SK-N-SH (cell line): ENCODE results near the gene TTC7B. TPM values are rescaled to one million over a fixed set of nuclear protein-coding genes. Genes with fewer than 3 reads are reported as not detected.

Experiments used
- CTCF ChIA-PET: fragments of 300-600, 350-600 bp; formaldehyde crosslinking; extraction: SDS; loops from one replicate; lab custom pipeline; 2021; lab: Yijun Ruan, JAX
- POLR2A ChIA-PET: fragments of 350-600 bp; sonication (Branson Sonifier 250); formaldehyde crosslinking; extraction: SDS; loops from one replicate; lab custom pipeline; 2020; ENCODE audit warnings: antibody characterized with exemption, inconsistent platforms; lab: Yijun Ruan, JAX
- DNase-seq: peaks from one replicate; pipeline ENCODE4 v3.0.0; 2012
- H2AFZ ChIP-seq: fragments of 200-600 bp; sonication (generic); 2 replicates; pipeline ENCODE4 v1.8.1; 2016; ENCODE audit warnings: antibody characterized with exemption, mild to moderate bottlenecking, low read depth
- H3F3A ChIP-seq: fragments of 200-600 bp; sonication (generic); replicated peaks from 2 replicates; pipeline ENCODE3; 2016; ENCODE audit warnings: antibody characterized with exemption, mild to moderate bottlenecking; ENCODE audit not compliant: insufficient read depth
- H3K27ac ChIP-seq, 2 experiments: fragments of 200-500 bp in 1 of 2; fragments of 200-600 bp in 1 of 2; sonication (Bioruptor generic) in 1 of 2; sonication (generic), shearing (Covaris generic) in 1 of 2; 2 replicates each; pipeline versions ENCODE4 v1.5.1 to v1.6.1; 2014 to 2016; ENCODE audit warnings: low read depth in 2 of 2, inconsistent platforms in 1 of 2, low read length in 1 of 2, mild to moderate bottlenecking in 1 of 2, mixed read lengths in 1 of 2
- H3K27me3 ChIP-seq: fragments of 200-600 bp; sonication (generic), shearing (Covaris generic); 2 replicates; pipeline ENCODE4 v1.6.1; 2016; ENCODE audit warnings: mixed run types; ENCODE audit not compliant: insufficient read depth
- H3K36me3 ChIP-seq, 2 experiments: fragments of 200-500 bp in 1 of 2; fragments of 200-600 bp in 1 of 2; sonication (Bioruptor generic) in 1 of 2; sonication (generic) in 1 of 2; replicated peaks in 1 of 2; 2 replicates each; pipeline versions ENCODE3 to v1.5.1; 2014 to 2016; ENCODE audit warnings: low read length in 1 of 2, mild to moderate bottlenecking in 1 of 2; ENCODE audit not compliant: insufficient read depth in 2 of 2, control insufficient read depth in 1 of 2
- H3K4me1 ChIP-seq, 2 experiments: fragments of 200-500 bp in 1 of 2; fragments of 200-600 bp in 1 of 2; sonication (Bioruptor generic) in 1 of 2; sonication (generic), shearing (Covaris generic) in 1 of 2; 2 replicates each; pipeline versions ENCODE4 v1.5.1 to v1.6.1; 2014 to 2016; ENCODE audit warnings: low read depth in 1 of 2, low read length in 1 of 2, mixed run types in 1 of 2; ENCODE audit not compliant: insufficient read depth in 2 of 2, control insufficient read depth in 1 of 2
- H3K4me2 ChIP-seq: fragments of 200-600 bp; sonication (generic), shearing (Covaris generic); 2 replicates; pipeline ENCODE4 v1.6.1; 2017; ENCODE audit warnings: mixed run types
- H3K4me3 ChIP-seq, 2 experiments: fragments of 200-500 bp in 1 of 2; fragments of 200-600 bp in 1 of 2; sonication (Bioruptor generic) in 1 of 2; sonication (generic), shearing (Covaris generic) in 1 of 2; 2 replicates each; pipeline versions ENCODE4 v1.5.1 to v1.8.1; 2014 to 2016; ENCODE audit warnings: low read depth in 2 of 2, inconsistent platforms in 1 of 2, low read length in 1 of 2, mild to moderate bottlenecking in 1 of 2, mixed read lengths in 1 of 2, moderate library complexity in 1 of 2
- H3K79me2 ChIP-seq: fragments of 200-600 bp; sonication (generic); 2 replicates; pipeline ENCODE4 v1.8.1; 2017; ENCODE audit warnings: mild to moderate bottlenecking; ENCODE audit not compliant: insufficient read depth
- H3K9ac ChIP-seq: fragments of 200-600 bp; sonication (generic); 2 replicates; pipeline ENCODE4 v1.6.1; 2017; ENCODE audit warnings: mixed run types
- H3K9me2 ChIP-seq: fragments of 200-600 bp; sonication (generic); 2 replicates; pipeline ENCODE4 v1.6.1; 2017; ENCODE audit warnings: mixed run types
- H3K9me3 ChIP-seq: fragments of 200-600 bp; sonication (generic); 2 replicates; pipeline ENCODE4 v1.6.1; 2017; ENCODE audit warnings: mixed run types, mild to moderate bottlenecking, moderate library complexity
- H4K20me1 ChIP-seq: fragments of 200-600 bp; sonication (generic); 2 replicates; pipeline ENCODE4 v1.6.1; 2017; ENCODE audit warnings: mild to moderate bottlenecking, mixed run types; ENCODE audit not compliant: insufficient read depth
- EP300 ChIP-seq, 2 experiments: IDR thresholded peaks; 2 replicates each; pipeline versions ENCODE4 v1.4.0 to v1.6.1; 2012; ENCODE audit warnings: borderline replicate concordance in 1 of 2, low read depth in 1 of 2, low read length in 1 of 2
- FOXJ3 ChIP-seq: sonication (generic); formaldehyde crosslinking; IDR thresholded peaks from 2 replicates; pipeline ENCODE4 v1.5.1; 2020; ENCODE audit warnings: mild to moderate bottlenecking, missing genetic modification reagents
- FOXM1 ChIP-seq: IDR thresholded peaks from 2 replicates; pipeline ENCODE4 v1.4.0; 2012; ENCODE audit warnings: low read depth, mild to moderate bottlenecking
- NFIC ChIP-seq: IDR thresholded peaks from 2 replicates; pipeline ENCODE4 v1.4.0; 2012; ENCODE audit warnings: borderline replicate concordance
- NRF1 ChIP-seq: IDR thresholded peaks from 2 replicates; pipeline ENCODE4 v1.6.1; 2012; ENCODE audit warnings: low read depth, mild to moderate bottlenecking, low read length
- RAD21 ChIP-seq: IDR thresholded peaks from 2 replicates; pipeline ENCODE4 v1.6.1; 2012; ENCODE audit warnings: mild to moderate bottlenecking, low read length
- RXRA ChIP-seq: IDR thresholded peaks from 2 replicates; pipeline ENCODE4 v1.4.0; 2012; ENCODE audit warnings: low read depth, mild to moderate bottlenecking, borderline replicate concordance
- SIN3A ChIP-seq: IDR thresholded peaks from 2 replicates; pipeline ENCODE4 v1.6.1; 2012; ENCODE audit warnings: low read depth, mild to moderate bottlenecking, low read length, moderate library complexity, borderline replicate concordance
- SMC3 ChIP-seq: IDR thresholded peaks from 2 replicates; pipeline ENCODE4 v1.6.1; 2012; ENCODE audit warnings: low read depth, low read length, improper control_type of control experiment
- WGBS: methylation state at CpG from one replicate; pipeline ENCODE4 v1.1.6; 2017; ENCODE audit warnings: low lambda C conversion rate; 5-methylcytosine and 5-hydroxymethylcytosine counted together
- polyA plus RNA-seq, 3 experiments: library from polyadenylated mRNA; depleted of rRNA; stranded (reverse); fragments of >200 nt; gene quantifications; 2 replicates each; pipeline ENCODE4 v1.2.3, GENCODE V29; 2012
- TF ChIP-seq, protein P1 (sequence below): fragments of 150-350 bp; IDR thresholded peaks from 2 replicates; pipeline ENCODE4 v1.6.1; 2016; ENCODE audit warnings: mild to moderate bottlenecking, low read depth, low read length
- TF ChIP-seq, protein P2 (sequence below): IDR thresholded peaks from 2 replicates; pipeline ENCODE4; 2012

Gene TTC7B
- polyA plus RNA-seq, 1 of the 3 experiments (the other 2 are of a cell fraction), result 43.1 TPM

DNA sequence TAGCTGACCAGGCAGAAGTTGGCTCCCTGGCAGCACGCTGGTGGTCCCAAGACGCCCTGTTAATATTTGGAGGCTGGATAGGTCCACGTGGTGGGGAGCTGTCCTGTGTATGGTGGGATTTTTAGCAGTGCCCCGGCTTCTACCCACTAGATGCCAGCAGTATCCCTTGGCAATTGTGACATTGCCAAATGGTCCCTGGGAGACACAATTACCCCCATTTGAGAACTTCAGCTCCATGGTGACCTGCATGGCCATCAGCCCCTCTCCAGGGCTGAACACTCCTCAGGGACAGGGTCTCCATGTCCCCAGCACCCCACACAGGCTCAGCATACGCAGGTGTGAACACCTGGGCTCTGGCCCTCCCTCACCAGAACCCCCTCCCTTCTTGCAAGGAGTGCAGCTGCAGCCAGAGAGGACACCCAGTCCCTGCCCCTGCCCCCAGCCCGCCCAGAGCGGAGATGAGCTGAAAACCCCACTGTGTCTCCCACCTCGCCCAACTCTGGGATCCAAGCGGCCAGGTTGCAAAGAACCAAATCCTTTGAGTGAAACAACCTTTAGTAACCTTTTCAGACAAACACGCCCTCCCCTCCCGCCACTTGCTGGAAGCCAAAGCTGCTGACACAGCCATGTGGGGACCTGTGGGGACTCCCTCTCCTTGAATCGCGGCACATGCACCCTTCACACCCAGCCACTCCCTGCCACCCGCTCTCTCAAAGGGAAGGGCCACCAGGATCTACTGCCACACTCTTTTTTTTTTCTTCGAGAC lies 299.0 kb downstream of the TTC7B start:
- Histone ChIP-seq H3K9ac (no peak overlapping the region), H3K27me3 (no peaks in the 10 kb centered on the region), H3K4me2 (no peak overlapping the region), H3K9me2 (no peaks in the 10 kb centered on the region), H3K27ac (no peak overlapping the region), H3K4me3 (no peak overlapping the region), H3K36me3 (no peaks in the 10 kb centered on the region), H3K79me2 (no peaks in the 10 kb centered on the region), H3F3A (no peaks in the 10 kb centered on the region), H4K20me1 (no peaks in the 10 kb centered on the region), H3K9me3 (no peaks in the 10 kb centered on the region), H3K4me1 (peaks cover 8 to 33% of the 10 kb centered on the region in 2 experiments; a peak in 2 of 4 replicates), H2AFZ (no peak overlapping the region)
- POLR2A ChIA-PET, result interaction anchor here (1.6 kb wide), 1 partner anchor 120 kb away, joined by 4 read pairs; no protein-coding TSS in a partner anchor
- CTCF ChIA-PET, result interaction anchor here (1.5 to 2.4 kb wide), 2 partner anchors 113 to 118 kb away, joined by 4 to 14 read pairs; no protein-coding TSS in a partner anchor
- TF ChIP-seq EP300 (IDR thresholded peaks at IDR 0.05; ENCODE audit: borderline replicate concordance in 1 of 2, low read depth in 1 of 2, low read length in 1 of 2) (no peak), FOXM1 (no peak), FOXJ3 (CRISPR knock-in tag) (no peak), SIN3A (no peak), RXRA (no peak), NFIC (no peak), SMC3 (no peak), NRF1 (no peak), RAD21 (no peak)
- TF ChIP-seq, protein P1, sequence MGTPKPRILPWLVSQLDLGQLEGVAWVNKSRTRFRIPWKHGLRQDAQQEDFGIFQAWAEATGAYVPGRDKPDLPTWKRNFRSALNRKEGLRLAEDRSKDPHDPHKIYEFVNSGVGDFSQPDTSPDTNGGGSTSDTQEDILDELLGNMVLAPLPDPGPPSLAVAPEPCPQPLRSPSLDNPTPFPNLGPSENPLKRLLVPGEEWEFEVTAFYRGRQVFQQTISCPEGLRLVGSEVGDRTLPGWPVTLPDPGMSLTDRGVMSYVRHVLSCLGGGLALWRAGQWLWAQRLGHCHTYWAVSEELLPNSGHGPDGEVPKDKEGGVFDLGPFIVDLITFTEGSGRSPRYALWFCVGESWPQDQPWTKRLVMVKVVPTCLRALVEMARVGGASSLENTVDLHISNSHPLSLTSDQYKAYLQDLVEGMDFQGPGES, result no peak
- TF ChIP-seq, protein P2, sequence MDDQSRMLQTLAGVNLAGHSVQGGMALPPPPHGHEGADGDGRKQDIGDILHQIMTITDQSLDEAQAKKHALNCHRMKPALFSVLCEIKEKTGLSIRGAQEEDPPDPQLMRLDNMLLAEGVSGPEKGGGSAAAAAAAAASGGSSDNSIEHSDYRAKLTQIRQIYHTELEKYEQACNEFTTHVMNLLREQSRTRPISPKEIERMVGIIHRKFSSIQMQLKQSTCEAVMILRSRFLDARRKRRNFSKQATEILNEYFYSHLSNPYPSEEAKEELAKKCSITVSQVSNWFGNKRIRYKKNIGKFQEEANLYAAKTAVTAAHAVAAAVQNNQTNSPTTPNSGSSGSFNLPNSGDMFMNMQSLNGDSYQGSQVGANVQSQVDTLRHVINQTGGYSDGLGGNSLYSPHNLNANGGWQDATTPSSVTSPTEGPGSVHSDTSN, result no peak
- no peak for DNase-seq
- WGBS, result 77% methylated on average over 14 of the region's 15 CpGs

DNA sequence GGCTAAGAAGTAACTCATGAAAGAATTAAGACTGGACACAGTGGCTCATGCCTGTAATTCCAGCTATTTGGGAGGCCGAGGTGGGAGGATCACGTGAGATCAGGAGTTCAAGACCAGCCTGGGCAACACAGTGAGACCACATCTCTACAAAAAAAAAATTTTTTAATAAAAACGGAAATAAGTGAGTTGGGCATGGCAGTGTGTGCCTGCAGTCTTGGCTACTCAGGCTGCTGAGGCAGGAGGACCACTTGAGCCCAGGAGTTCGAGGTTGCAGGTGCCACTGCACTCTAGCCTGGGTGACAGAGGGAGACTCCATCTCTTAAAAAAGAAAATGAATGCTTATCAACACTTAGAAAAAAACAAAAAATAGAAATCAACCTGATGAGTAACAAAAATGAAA lies 301.7 kb downstream of the TTC7B start:
- Histone ChIP-seq H3K9ac (no peak overlapping the region), H4K20me1 (no peaks in the 10 kb centered on the region), H3K27me3 (no peaks in the 10 kb centered on the region), H3K36me3 (no peaks in the 10 kb centered on the region), H3K27ac (no peak overlapping the region), H3F3A (no peaks in the 10 kb centered on the region), H3K4me1 (peaks cover 0 to 29% of the 10 kb centered on the region in 2 experiments; a peak in 1 of 4 replicates), H3K4me2 (no peak overlapping the region), H3K9me2 (no peaks in the 10 kb centered on the region), H2AFZ (no peak overlapping the region), H3K79me2 (no peaks in the 10 kb centered on the region), H3K9me3 (no peaks in the 10 kb centered on the region), H3K4me3 (no peak overlapping the region)
- ChIA-PET CTCF (interaction anchor here (0.8 kb wide), 1 partner anchor 65 kb away, joined by 3 read pairs; no protein-coding TSS in a partner anchor), POLR2A (no interaction called here)
- WGBS, result 79% methylated on average over 4 of the region's 4 CpGs
- DNase-seq, result no peak
- TF ChIP-seq FOXJ3 (CRISPR knock-in tag), result no peak
- TF ChIP-seq, protein P1, result no peak
